NOMO-1 (cell line): Measurements from ENCODE around the gene FAM222B.
"Not testable (repeated sequence)": the region's sequence is repeated elsewhere in the genome, so short reads cannot be mapped to it uniquely, and the experiment has no call there.

Experiments used
- DNase-seq, 2 experiments: peaks; one replicate each; lab custom pipeline; 2025; ENCODE audit not compliant: unreplicated experiment in 2 of 2; lab: John Stamatoyannopoulos, UW

The FAM222B gene

GRCh38 chr17:28843816-28844148 lies 1.2 kb upstream of the FAM222B start:
- no peak for DNase-seq

GRCh38 chr17:28841901-28842281 lies 699 bp downstream of the FAM222B start:
- DNase-seq = no peak

- DNase-seq = no peak
Observed at GRCh38 chr17:28839221-28839620, 3.4 kb downstream of the FAM222B start.

DNA sequence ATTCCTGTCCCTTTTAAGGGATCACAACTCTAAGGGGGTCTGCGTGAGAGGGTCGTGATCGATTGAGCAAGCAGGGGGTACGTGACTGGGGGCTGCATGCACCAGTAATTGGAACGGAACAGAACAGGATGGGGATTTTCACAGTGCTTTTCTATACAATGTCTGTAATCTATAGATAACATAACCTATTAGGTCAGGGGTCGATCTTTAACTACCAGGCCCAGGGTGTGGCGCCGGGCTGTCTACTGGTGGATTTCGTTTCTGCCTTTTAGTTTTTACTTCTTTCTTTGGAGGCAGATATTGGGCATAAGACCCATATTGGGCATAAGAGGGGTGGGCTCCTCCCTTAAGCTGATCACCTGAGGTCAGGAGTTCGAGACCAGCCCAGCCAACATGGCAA lies 6.0 kb downstream of the FAM222B start:
- not testable (repeated sequence) for DNase-seq

DNA sequence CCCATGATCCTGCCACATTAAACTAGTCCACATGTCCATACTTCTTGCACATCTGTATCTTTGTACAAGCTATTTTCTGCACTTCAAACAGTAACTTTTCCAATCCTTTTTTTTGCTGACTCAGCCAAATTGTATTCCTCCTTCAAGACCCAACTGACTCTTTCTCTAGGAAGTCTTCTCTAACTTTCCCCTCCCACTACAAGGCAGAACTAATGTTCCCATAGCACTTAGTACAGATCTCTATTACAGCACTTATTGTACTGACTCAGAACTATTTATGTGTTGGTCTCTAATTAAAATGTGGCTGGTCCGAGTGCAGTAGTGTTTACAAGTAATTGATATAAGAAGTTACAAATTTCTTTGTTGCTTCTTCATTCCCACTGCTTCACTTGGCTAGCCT lies 8.2 kb downstream of the FAM222B start:
- no peak for DNase-seq

DNA sequence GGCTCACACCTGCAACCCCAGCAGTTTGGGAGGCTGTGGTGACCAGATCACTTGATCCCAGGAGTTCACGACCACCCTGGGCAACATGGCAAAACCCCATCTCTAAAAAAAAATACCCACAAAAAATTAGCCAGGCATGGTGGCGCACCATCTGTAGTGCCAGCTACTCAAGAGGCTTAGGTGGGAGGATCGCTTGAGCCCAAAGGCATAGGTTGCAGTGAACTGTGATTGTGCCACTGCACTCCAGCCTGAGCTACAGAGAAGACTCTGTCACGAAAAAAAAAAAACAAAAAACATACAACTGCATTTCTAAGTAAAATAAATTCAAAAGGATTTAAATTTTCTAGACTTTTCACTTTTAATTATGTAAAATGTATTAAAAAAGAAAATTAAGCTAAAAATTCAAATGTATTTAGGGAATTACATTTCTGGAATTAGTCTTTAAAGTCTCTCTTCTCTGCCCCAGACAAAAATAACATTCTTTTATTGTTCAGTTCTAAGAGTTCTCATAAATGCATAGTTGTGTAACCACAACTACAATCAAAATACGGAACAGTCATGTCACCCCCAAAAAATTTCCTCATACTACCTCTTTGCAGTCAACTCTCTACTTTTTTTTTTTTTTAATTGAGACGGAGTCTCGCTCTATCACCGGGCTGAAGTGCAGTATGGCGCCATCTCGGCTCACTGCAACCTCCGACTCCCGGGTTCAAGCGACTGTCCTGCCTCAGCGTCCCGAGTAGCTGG lies 14.1 kb downstream of the FAM222B start:
- no peak for DNase-seq

GRCh38 chr17:28827672-28828071 lies 14.9 kb downstream of the FAM222B start:
- DNase-seq = no peak

- no peak for DNase-seq
Observed at GRCh38 chr17:28819582-28819981, 23.0 kb downstream of the FAM222B start.

DNA sequence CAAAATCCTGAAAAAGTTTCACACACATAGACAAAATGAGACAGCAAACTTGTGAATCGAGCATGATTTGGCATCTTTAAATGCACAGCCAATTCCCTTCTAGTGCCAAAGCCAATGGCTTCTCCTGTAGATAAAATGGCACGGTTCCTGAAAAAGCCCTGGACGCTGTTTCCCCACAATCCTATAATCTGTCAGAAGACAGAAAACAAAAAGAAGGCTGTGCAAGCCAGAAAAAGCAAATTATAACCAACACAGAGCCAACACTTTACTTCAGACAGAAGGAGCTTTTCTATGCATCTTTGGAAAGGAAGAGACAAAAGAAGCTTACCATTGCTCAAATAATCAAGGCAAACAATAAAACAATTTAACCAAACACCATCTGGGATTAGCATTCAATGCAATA lies 23.8 kb downstream of the FAM222B start:
- no peak for DNase-seq

DNA sequence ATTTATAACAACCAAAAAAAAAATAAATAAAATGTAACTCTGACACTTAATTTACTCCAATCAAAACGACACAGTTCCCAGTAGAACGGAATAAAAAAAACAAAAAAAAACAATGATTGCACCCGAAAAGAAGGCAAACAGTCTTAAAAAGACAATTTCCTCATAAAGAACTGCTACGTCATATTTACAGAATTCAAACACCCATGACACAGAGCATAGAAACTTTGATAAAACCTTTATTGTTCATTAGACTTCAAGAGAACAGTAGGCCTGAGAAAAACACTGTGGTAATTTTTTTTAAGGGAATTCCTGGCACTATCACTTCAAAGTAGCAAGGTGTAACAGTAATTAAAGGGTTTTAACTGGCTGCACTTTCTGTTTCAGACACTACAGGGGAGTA lies 26.1 kb downstream of the FAM222B start:
- no peak for DNase-seq

DNA sequence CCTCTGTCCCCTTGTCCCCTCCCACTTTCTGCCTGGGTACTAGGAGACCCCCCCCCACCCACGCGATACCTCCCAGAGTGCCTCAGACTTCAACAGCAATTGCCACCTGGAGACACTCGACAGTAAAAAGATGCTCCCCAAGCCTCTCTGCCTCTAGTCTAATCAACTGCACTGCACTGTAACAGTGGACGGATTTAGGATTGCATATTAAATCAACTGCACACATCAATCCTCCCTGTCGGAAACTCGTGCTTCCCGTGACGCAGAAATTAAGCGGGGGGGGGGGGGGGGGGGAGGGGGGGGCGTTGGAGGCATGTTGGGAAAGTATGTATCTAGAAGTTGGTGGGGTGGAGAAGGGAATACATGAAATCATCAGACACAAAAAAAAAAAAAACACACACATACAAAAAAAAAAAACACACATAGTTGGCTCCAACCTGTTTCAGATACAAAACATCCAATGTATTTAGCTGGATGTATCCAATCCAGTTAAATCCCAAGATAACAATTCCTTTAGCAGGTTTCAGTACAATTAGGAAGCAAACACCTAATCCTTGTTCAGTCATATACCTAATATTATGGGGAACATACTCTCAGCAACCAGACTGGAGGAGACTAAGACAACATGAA lies 29.7 kb downstream of the FAM222B start:
- peak in 1 of 2 experiments; percentile 65 for DNase-seq

GRCh38 chr17:28812091-28812747 lies 30.4 kb downstream of the FAM222B start:
- DNase-seq = peak; percentile 96

DNA sequence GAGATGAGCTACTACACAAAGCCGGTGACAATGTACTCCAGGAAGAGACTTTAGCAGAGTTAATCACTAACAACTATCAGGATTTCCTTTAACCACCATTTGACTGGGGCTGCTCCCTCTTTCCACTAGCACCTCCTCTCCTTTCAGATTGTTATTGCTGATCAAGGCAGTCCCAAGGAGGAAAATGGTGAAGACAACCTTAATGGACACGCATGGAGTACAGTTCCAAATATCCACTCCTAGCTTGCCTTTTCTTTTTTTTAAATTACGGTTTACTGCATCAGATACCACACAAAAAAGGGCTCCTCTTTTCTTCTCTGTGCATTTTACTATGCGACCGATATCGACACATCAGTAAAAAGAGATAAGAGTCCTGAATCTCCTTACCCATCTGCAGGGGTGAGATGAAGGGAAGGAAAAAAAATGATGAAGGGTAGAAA lies 30.9 kb downstream of the FAM222B start:
- DNase-seq = no peak

- no peak for DNase-seq
Observed at GRCh38 chr17:28810437-28810836, 32.2 kb downstream of the FAM222B start.

- DNase-seq = peak in 1 of 2 experiments; percentile 50
Observed at GRCh38 chr17:28807925-28808634, 34.5 kb downstream of the FAM222B start.

DNA sequence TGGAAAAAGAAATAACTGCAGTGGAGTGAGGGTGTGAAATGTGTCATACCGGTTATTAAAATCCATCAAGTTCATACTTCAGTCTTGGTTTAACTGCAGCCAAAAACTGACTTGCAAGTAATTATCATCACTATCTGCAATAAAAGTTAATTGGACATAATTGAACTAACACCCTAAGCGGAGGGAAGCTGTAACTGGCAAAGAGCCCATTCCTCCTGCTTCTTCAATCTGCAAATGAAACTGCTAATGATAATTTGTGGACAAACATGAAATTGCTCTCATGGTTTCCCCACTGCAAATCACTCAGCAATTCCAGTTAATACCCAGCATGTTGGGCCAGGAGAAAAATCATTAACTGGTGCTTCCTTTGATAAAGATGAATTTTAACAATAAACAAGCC lies 46.5 kb downstream of the FAM222B start:
- peak in 1 of 2 experiments; percentile 24 for DNase-seq

DNA sequence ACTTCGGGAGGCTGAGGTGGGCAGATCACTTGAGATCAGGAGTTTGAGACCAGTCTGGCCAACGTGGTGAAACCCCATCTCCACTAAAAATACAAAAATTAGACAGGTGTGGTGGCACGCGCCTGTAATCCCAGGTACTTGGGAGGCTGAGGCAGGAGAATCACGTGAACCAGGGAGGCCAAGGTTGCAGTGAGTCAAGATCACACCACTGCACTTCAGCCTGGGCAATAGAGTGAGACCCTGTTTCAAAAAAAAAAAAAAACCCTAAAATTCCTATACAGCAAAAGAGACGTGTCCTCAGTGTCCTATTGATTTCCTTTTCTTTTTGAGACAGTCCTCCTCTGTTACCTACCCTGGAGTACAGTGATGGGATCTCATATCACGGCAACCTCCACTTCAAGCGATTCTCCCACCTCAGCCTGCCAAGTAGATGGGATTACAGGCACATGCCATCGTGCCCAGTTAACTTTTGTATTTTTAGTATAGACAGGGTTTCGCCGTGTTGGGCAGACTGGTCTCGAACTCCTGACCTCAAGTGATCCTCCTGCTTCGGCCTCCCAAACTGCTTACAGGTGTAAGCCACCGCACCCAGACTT lies 47.6 kb downstream of the FAM222B start:
- not testable (repeated sequence) for DNase-seq

DNA sequence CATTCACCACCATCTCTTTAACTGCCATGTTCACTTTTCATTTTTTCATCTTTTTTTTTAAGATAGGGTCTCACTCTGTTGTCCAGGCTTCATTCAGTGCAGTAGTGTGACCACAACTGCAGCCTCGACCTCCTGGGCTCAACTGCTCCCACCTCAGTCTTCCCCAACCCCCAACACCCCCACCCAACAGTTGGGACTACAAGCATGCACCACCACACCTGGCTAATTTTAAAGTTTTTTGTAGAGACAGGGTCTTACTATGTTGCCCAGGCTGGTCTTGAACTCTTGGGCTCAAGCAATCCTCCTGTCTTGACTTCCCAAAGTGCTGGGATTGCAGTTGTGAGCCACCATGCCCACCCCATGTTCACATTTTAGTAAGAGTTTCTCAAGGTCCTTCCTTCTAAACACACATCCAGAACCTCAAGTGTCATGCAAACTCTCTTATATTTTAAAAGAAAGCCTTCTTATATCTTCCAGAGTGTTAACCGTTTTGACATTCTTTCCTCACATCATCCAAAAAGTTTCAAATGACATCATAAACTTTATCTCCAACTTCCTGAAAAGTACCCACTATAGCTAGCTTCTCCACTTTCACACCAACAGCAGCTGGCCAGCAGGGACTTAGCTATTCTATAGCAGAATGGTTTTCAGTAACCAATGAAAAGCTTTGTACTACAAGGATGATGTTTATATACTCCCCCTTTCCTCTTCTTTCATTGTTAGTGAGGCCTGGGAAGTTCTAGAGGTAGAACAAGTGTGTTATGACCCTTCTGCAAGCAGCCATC lies 49.5 kb downstream of the FAM222B start:
- peak in 1 of 2 experiments; percentile 48 for DNase-seq

- no peak for DNase-seq
Observed at GRCh38 chr17:28788100-28788499, 54.5 kb downstream of the FAM222B start.

GRCh38 chr17:28783161-28783560 lies 59.4 kb downstream of the FAM222B start:
- DNase-seq = no peak
